Thyroid gland (tissue), 4 donors: Measurements from ENCODE around the gene KAZN.

Source experiments
- CTCF ChIP-seq, 6 experiments: fragments of 200-600 bp in 3 of 6; fragments of 450-650 bp in 3 of 6; sonication (generic) in 3 of 6; IDR thresholded peaks; one replicate each; pipeline ENCODE4 v1.5.1; 2016 to 2019; ENCODE audit warnings: antibody characterized with exemption in 6 of 6, mild to moderate bottlenecking in 2 of 6, inconsistent platforms in 1 of 6, moderate library complexity in 1 of 6
- POLR2A ChIP-seq, 2 donors: fragments of 450-650 bp; IDR thresholded peaks; one replicate each; pipeline ENCODE4 v1.6.1; 2017; ENCODE audit warnings: antibody characterized with exemption in 2 of 2, mild to moderate bottlenecking in 2 of 2, moderate library complexity in 1 of 2

GRCh38 chr1:14604414-14604813 is 5.9 kb downstream of the KAZN start:
- TF ChIP-seq CTCF (IDR thresholded peaks at IDR 0.05), result no peak
- TF ChIP-seq POLR2A (IDR thresholded peaks at IDR 0.05), result no peak
